Motor neuron (in vitro differentiated cells): ENCODE measurements around the gene PKIB. TPM values are rescaled to one million over a fixed set of nuclear protein-coding genes. Genes with fewer than 3 reads are reported as not detected.
"Not testable (repeated sequence)": the region's sequence is repeated elsewhere in the genome, so short reads cannot be mapped to it uniquely, and the experiment has no call there.

Experiments
- ATAC-seq, 8 experiments: fragments of 200-7000 bp; cut with Tn5 transposase; replicated peaks in 6 of 8; 2 replicates each; pipeline ENCODE4 v1.8.0; 2021; ENCODE audit warnings: mild to moderate bottlenecking in 8 of 8, moderate library complexity in 8 of 8
- H3K27ac ChIP-seq, 2 donors: fragments of 250-450 bp; sonication (Bioruptor Pico); 2 replicates each; pipeline ENCODE4 v1.9.0; 2021; ENCODE audit warnings: antibody characterized with exemption in 2 of 2, mild to moderate bottlenecking in 2 of 2, moderate library complexity in 1 of 2
- H3K4me1 ChIP-seq, 2 donors: fragments of 250-450 bp; sonication (Bioruptor Pico); replicated peaks in 1 of 2; 2 replicates each; pipeline ENCODE4 v1.6.1; 2021; ENCODE audit warnings: antibody characterized with exemption in 2 of 2, mild to moderate bottlenecking in 2 of 2, moderate library complexity in 1 of 2
- H3K4me3 ChIP-seq, 5 donors: fragments of 250-450 bp; sonication (Bioruptor Pico); 2 replicates each; pipeline ENCODE4 v1.9.0; 2021; ENCODE audit warnings: antibody characterized with exemption in 5 of 5, mild to moderate bottlenecking in 5 of 5, moderate library complexity in 4 of 5
- WGBS, 10 experiments: fragments of 450-650 bp; shearing (Covaris generic); methylation state at CpG; one replicate each; pipeline ENCODE4 v1.0.0; 2022; 5-methylcytosine and 5-hydroxymethylcytosine counted together
- in situ Hi-C, 9 experiments: fragments of 400-800 bp; cut with MboI; loops; one replicate each; pipeline ENCODE4 v1.15.0; 2021; ENCODE audit warnings: low sequenced_read_pairs in 9 of 9, low pct_unique_long_range_greater_than_20kb in 2 of 9; ENCODE audit not compliant: unreplicated experiment in 9 of 9
- total RNA-seq, 8 experiments: library from RNA; unstranded; fragments of 300-600 nt; gene quantifications; 2 replicates each; pipeline versions ENCODE4 v1.2.3 to v1.2.4, GENCODE V29; 2022

PKIB gene
- total RNA-seq, 8 experiments from 2014 or later: 0.41 to 93.2 (median 4.7) TPM; not detected in 1

- 44 to 80% methylated on average over 1 of the region's 1 CpG; no CpG with 5 or more reads in 8 of the 10 experiments for WGBS, 10 experiments
- Histone ChIP-seq H3K4me1 (no peaks in the 10 kb centered on the region), H3K4me3 (no peak overlapping the region), H3K27ac (no peak overlapping the region)
- no peak for ATAC-seq
- in situ Hi-C loops: no loop called here
Observed at GRCh38 chr6:122628714-122629113, 18.5 kb downstream of the PKIB start.

GRCh38 chr6:122631571-122632249, 21.5 kb downstream of the PKIB start:
- Histone ChIP-seq H3K4me3 (no peak overlapping the region), H3K4me1 (no peaks in the 10 kb centered on the region), H3K27ac (no peak overlapping the region)
- in situ Hi-C loops: no loop called here
- WGBS, 10 experiments: 0 to 100% (median 56%) methylated on average over 1 to 3 of the region's 3 CpGs
- no peak for ATAC-seq

- Histone ChIP-seq H3K27ac (no peak overlapping the region), H3K4me1 (no peaks in the 10 kb centered on the region), H3K4me3 (no peak overlapping the region)
- in situ Hi-C loops: no loop called here
- 0 to 94% (median 83%) methylated on average over 1 to 5 of the region's 5 CpGs for WGBS, 10 experiments
- no peak for ATAC-seq
Observed at GRCh38 chr6:122640366-122640765, 30.2 kb downstream of the PKIB start.

GRCh38 chr6:122641819-122642218, 31.6 kb downstream of the PKIB start:
- no peak overlapping the region for H3K27ac ChIP-seq
- WGBS, 10 experiments: 36 to 100% (median 75%) methylated on average over 1 to 3 of the region's 3 CpGs
- in situ Hi-C loops: no loop called here

GRCh38 chr6:122642604-122643003, 32.4 kb downstream of the PKIB start:
- H3K4me1 ChIP-seq, ATAC-seq, H3K4me3 ChIP-seq, H3K27ac ChIP-seq, in situ Hi-C loops: not testable (repeated sequence)
- 40 to 100% (median 89%) methylated on average over 1 of the region's 1 CpG; no CpG with 5 or more reads in 4 of the 10 experiments for WGBS, 10 experiments

More at GRCh38 chr6:122641819-122642218, 31.6 kb downstream of the PKIB start:
- Histone ChIP-seq H3K4me1 (no peaks in the 10 kb centered on the region), H3K4me3 (no peak overlapping the region)
- ATAC-seq: no peak

- no peaks in the 10 kb centered on the region for H3K4me1 ChIP-seq
- WGBS, 10 experiments: 57 to 100% (median 90%) methylated on average over 1 to 4 of the region's 4 CpGs; no CpG with 5 or more reads in 1 of the 10 experiments
- no peak overlapping the region for H3K4me3 ChIP-seq
- H3K27ac ChIP-seq: no peak overlapping the region
- in situ Hi-C loops: no loop called here
- no peak for ATAC-seq
Observed at GRCh38 chr6:122645256-122645655, 35.1 kb downstream of the PKIB start.

- Histone ChIP-seq H3K4me1 (peaks cover 0 to 5% of the 10 kb centered on the region in 2 donors), H3K4me3 (no peak overlapping the region), H3K27ac (no peak overlapping the region)
- no peak for ATAC-seq
- WGBS, 10 experiments: 30 to 100% (median 64%) methylated on average over 2 to 3 of the region's 3 CpGs; no CpG with 5 or more reads in 3 of the 10 experiments
- in situ Hi-C loops: no loop called here
Observed at GRCh38 chr6:122647765-122648164, 37.6 kb downstream of the PKIB start.

GRCh38 chr6:122648726-122649125, 38.5 kb downstream of the PKIB start:
- 0 to 100% (median 100%) methylated on average over 1 to 2 of the region's 2 CpGs; no CpG with 5 or more reads in 3 of the 10 experiments for WGBS, 10 experiments
- Histone ChIP-seq H3K27ac (no peak overlapping the region), H3K4me1 (peaks cover 0 to 5% of the 10 kb centered on the region in 2 donors), H3K4me3 (no peak overlapping the region)
- in situ Hi-C loops: no loop called here
- peak in 2 of 8 experiments; percentile 20 to 57 for ATAC-seq

GRCh38 chr6:122649701-122650100, 39.5 kb downstream of the PKIB start:
- ATAC-seq: no peak
- 60 to 100% (median 93%) methylated on average over 1 to 3 of the region's 3 CpGs; no CpG with 5 or more reads in 4 of the 10 experiments for WGBS, 10 experiments
- peaks cover 0 to 5% of the 10 kb centered on the region in 2 donors for H3K4me1 ChIP-seq
- H3K27ac ChIP-seq: no peak overlapping the region
- no peak overlapping the region for H3K4me3 ChIP-seq
- in situ Hi-C loops: no loop called here

GRCh38 chr6:122650403-122650802, 40.2 kb downstream of the PKIB start:
- Histone ChIP-seq H3K4me3 (no peak overlapping the region), H3K27ac (no peak overlapping the region), H3K4me1 (peaks cover 0 to 5% of the 10 kb centered on the region in 2 donors)
- peak in 2 of 8 experiments; percentile 32 to 53 for ATAC-seq
- in situ Hi-C loops: no loop called here

- WGBS, 10 experiments: 0 to 100% (median 83%) methylated on average over 1 to 3 of the region's 3 CpGs; no CpG with 5 or more reads in 2 of the 10 experiments
- Histone ChIP-seq H3K27ac (no peak overlapping the region), H3K4me1 (peaks cover 0 to 5% of the 10 kb centered on the region in 2 donors), H3K4me3 (no peak overlapping the region)
- in situ Hi-C loops: no loop called here
- ATAC-seq: no peak
Observed at GRCh38 chr6:122651031-122651430, 40.8 kb downstream of the PKIB start.

- Histone ChIP-seq H3K4me3 (no peak overlapping the region), H3K27ac (no peak overlapping the region), H3K4me1 (peaks cover 0 to 5% of the 10 kb centered on the region in 2 donors)
- ATAC-seq: no peak
- in situ Hi-C loops: no loop called here
Observed at GRCh38 chr6:122651604-122652003, 41.4 kb downstream of the PKIB start.

- WGBS, 10 experiments: 73 to 100% (median 100%) methylated on average over 1 to 2 of the region's 2 CpGs; no CpG with 5 or more reads in 4 of the 10 experiments
- H3K27ac ChIP-seq: no peak overlapping the region
- H3K4me3 ChIP-seq: no peak overlapping the region
- ATAC-seq: no peak
- in situ Hi-C loops: no loop called here
- peaks cover 0 to 5% of the 10 kb centered on the region in 2 donors for H3K4me1 ChIP-seq
Observed at GRCh38 chr6:122652431-122652830, 42.2 kb downstream of the PKIB start.

GRCh38 chr6:122653094-122653493, 42.9 kb downstream of the PKIB start:
- in situ Hi-C loops: no loop called here
- Histone ChIP-seq H3K27ac (no peak overlapping the region), H3K4me3 (no peak overlapping the region), H3K4me1 (peaks cover 0 to 5% of the 10 kb centered on the region in 2 donors)
- 0 to 100% (median 52%) methylated on average over 1 to 2 of the region's 2 CpGs; no CpG with 5 or more reads in 1 of the 10 experiments for WGBS, 10 experiments
- no peak for ATAC-seq
